GM18867 (cell line): ENCODE results near the gene TSPAN12.
"Not testable (repeated sequence)": the region's sequence is repeated elsewhere in the genome, so short reads cannot be mapped to it uniquely, and the experiment has no call there.

Experiments used
- ATAC-seq: cut with Tn5 transposase; IDR thresholded peaks from one replicate; pipeline ENCODE4 v1.9.1; 2021; ENCODE audit warnings: mild to moderate bottlenecking, moderate library complexity; ENCODE audit not compliant: unreplicated experiment

The TSPAN12 gene

DNA sequence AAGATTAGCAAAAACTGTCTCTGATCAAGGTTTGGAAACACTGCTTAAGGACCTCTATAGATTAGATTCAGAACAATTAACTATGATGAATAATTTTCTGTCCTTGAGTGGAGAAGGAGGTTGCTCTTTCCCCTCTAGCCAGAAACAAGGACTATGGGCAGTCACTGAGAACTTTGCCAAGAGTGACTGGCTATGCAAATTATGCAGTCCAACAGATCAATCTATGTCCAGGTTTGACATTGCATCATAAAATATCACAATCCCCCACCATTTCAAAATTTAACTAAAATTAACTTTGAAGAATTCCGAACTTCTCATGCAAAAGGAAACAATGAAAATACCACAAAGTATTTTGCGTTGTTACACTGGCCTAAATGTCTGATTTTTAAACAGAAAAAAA, 50.6 kb downstream of the TSPAN12 start:
- ATAC-seq = no peak

DNA sequence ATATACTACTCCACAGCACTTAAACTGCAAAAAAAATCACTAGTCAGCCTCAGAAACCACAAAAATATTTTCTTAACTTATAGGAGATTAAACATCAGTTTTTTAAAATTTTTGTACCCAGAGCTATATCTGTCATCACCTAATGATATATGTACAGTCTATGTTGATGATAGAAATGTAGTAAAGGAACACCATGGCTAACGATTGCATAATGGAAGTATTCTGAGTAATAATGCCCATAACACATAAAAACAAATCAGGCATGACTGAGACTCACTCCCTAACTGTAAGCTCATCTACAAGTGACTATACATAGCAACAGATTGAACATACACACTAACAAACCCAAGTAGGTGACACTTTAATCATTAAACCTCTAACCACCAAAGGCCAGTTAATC, 51.3 kb downstream of the TSPAN12 start:
- ATAC-seq = peak; percentile 71

GRCh38 chr7:120805636-120806388, 52.1 kb downstream of the TSPAN12 start:
- ATAC-seq = peak; percentile 73

GRCh38 chr7:120802751-120803150, 55.2 kb downstream of the TSPAN12 start:
- no peak for ATAC-seq

DNA sequence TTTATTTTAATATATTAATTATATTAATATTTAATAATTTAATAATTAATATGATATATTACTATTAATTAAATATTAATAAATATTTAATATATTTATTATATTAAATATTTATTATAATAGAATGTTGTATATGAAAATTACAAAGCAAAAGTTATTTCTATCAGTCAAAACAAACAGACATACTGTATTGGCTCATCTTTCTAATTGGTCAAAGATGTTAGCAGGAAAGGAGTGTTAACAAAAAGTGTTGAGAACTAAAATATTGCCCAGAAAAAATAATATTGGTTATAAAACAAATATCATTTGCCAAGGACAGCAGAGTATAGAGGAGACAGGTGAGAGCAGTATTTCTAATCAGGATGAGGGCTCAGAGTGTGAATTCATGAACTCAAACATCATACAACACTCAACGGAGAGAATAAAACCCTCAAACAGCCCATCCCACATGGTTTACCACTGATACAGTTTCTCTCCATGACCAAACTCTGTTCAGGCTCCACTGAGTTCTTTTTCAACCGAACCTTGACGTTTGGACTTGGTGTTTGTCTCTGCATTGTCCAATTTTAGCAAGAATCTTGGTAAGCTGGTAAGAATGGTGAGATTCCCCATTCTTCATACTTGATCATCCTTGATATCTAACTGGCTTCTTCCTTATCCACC, 58.0 kb downstream of the TSPAN12 start:
- no peak for ATAC-seq

- no peak for ATAC-seq
These were observed 58.8 kb downstream of the TSPAN12 start for GRCh38 chr7:120799147-120799546.

DNA sequence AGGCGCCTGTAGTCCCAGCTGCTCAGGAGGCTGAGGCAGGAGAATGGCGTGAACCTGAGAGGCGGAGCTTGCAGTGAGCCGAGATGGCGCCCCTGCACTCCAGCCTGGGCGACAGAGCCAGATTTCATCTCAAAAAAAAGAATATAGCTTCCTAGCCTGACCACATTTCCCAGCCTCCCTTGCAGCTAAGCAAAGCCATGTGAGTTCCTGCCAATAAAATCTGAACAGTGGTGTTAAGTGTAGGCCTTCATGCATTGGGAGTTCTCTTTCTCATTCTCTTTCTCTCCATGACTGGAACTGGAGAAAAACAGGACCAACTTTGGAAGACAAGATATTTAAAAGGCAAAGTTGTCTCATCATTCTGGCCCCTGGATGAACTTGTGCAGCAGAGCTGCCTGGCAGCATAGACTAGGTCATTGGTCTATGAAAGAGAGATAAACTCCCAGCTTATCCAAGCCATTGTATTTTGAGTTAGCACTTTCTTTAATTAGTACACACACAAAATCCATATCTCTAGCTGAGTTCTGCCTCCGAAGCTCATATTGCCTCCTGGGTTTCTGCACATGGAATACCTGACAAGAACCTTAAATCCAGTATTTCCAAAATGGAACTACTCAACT, 60.8 kb downstream of the TSPAN12 start:
- ATAC-seq = no peak

DNA sequence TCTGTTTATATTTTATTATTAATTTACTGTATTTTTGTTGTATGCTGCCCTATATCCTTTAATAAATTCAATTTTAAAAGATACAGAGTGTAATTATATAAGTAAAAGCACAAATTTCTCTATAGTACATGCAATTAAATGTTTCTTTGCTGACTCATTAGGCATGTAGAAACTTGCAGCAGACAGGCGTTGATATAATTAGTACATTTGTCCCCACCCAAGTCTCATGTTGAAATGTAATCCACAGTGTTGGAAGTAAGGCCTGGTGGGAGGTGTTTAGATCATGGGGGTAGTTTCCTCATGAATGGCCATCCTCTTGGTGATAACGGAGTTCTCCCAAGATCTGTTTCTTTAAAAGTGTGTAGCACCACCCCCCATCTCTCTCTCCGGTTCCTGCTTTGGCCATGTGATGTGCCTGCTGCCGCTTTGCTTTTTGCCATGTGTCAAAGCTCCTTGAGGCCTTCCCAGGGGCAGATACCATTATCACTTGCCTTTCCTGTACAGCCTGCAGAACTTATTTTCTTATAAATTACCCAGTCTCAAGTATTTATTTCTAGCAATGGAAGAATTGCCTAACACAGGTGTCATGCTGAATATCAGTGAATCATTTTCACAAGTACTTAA, 63.7 kb downstream of the TSPAN12 start:
- ATAC-seq = no peak

GRCh38 chr7:120793213-120793936, 64.6 kb downstream of the TSPAN12 start:
- ATAC-seq = no peak

- ATAC-seq = no peak
These were observed 65.1 kb downstream of the TSPAN12 start for GRCh38 chr7:120792861-120793130.

DNA sequence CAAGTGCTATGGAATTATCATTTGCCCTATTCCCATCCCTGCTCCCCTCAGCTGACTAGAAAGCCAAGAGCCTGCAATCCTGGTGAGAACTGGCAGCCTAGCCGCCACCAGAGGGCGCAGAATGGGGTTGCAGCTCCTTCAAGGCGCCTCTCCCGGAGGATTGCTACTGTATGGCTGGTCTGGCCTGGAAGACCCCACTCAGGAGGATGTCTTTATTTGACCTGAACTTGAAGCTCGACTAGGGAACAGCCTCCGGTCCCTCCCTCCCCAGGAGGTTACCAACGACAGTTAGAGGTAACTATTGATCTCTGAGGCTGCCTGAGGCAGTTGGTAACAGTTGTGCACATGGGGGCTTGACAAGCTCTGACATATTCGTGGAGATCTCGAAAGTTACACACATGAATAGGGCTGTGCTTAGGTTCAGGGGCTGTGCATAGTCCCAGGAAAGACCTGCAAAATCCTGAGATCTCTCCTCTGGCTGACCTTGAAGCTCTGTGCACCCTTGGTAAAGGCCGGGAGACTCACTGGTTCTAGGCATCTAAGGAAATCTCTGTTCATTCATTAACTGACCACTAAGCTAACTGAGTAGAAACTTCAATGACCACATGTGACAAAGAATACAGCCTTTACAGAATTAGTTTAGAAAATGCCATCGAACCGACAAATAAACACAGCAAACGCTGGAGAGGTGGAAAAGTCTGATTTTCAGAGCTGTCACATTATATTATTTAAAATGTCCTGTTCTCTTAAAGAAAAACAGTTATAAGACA, 65.7 kb downstream of the TSPAN12 start:
- ATAC-seq = peak; percentile 93

- ATAC-seq = no peak
These were observed 72.8 kb downstream of the TSPAN12 start for GRCh38 chr7:120785095-120785494.

DNA sequence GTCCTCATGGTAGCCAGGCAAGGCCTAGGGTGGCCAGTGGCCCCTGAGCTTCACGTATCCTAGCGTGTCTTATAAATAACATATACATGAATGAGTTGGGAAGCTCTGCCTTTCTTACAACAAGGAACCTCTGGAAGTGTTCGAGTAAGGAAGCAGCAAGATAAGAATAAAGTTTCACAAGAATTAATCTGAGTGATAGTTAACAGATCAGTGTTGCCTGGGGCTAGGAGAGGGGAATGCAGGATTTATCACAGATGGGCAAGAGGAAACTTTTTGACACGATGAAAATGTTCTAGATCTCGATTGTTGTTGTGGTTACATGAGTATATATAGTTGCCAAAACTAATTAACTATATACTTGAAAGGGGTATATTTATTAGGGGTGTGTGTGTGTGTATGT, 74.2 kb downstream of the TSPAN12 start:
- ATAC-seq = no peak

GRCh38 chr7:120783273-120783672, 74.7 kb downstream of the TSPAN12 start:
- no peak for ATAC-seq

- ATAC-seq = not testable (repeated sequence)
These were observed 76.0 kb downstream of the TSPAN12 start for GRCh38 chr7:120781924-120782323.

DNA sequence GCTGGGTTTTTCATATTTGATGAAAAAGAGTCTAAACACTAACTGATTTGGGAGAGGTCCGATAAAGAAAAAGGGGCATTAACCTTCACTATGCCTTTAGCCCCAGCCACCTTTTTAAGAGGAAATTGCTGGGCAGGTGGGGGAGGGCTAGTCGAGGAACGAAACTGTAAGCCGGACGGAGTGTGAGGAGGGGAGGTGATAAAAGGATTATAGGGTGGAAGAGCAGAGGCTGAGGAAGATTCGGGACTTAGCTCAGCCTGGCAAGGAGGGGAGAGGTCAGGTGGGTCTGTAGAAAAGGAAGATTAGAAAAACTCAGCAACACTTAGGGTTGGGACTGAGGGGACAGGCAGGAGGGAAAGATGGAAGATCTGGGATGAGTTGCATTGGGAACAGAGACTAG, 77.0 kb downstream of the TSPAN12 start:
- ATAC-seq = no peak

GRCh38 chr7:120780451-120780850, 77.5 kb downstream of the TSPAN12 start:
- ATAC-seq = not testable (repeated sequence)

DNA sequence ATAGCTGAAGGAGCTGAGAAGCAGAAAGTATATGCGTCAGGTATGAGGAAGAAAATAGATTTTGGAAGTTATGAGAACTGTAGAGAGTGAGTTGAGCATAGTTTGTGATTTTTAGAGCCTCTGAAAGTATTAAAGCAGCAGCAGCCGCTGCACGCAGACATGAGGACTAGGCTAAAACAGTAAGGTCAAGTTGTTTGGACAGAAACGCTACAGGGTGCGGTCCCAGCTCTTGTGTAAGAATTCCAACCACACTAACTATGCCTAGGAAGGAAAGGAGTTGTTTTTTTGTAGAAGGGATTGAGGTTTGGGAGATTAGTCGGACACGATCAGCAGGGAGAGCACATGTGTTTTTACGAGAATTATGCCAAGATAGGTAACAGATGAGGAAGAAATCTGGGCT, 78.9 kb downstream of the TSPAN12 start:
- not testable (repeated sequence) for ATAC-seq

DNA sequence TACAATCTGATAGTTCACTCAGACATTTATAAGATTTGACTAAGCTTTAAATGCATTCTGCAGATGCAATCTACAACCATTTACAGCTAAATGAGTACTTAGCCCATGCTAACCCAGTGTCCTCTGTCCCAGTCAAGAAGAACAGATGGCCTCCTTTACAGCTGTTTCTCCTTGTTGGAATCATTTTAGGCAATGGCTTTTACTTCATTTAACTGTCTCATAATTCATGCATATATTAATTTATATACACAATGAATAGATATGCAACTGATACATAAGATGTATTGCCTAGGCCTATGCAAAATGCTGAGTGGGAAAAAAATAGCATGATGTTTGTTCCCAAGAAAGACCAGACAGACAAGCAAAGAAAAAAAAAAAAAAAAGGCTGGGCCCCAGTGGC, 82.2 kb downstream of the TSPAN12 start:
- no peak for ATAC-seq

GRCh38 chr7:120774481-120774880, 83.5 kb downstream of the TSPAN12 start:
- no peak for ATAC-seq
